Liver (tissue), 2 donors: Measurements from ENCODE around the gene TFF1.

Experiments used
- CTCF ChIP-seq: fragments of 150-350 bp; IDR thresholded peaks from 2 replicates; pipeline ENCODE4 v1.5.1; 2017; ENCODE audit warnings: improper control_type of control experiment, low read depth, low read length; ENCODE audit not compliant: missing input control
- YY1 ChIP-seq: IDR thresholded peaks from 2 replicates; pipeline ENCODE4 v1.6.1; 2016; ENCODE audit warnings: antibody characterized with exemption, mild to moderate bottlenecking
- donor health status: healthy.

- no peak for TF ChIP-seq YY1
- no peak for TF ChIP-seq CTCF
Observed at GRCh38 chr21:42374864-42375499, 8.6 kb upstream of the TFF1 start.
